ENCODE measurements around the gene SELENBP1.

Gene SELENBP1

GRCh38 chr1:151346082-151346768 lies 26.3 kb downstream of the SELENBP1 start:
- in situ Hi-C loops (cut with MboI; ENCODE audit: low sequenced_read_pairs), result no loop called here

GRCh38 chr1:151344291-151344690 lies 28.2 kb downstream of the SELENBP1 start:
- in situ Hi-C loops (cut with MboI; ENCODE audit: low sequenced_read_pairs), result no loop called here

- in situ Hi-C loops (cut with MboI; ENCODE audit: low sequenced_read_pairs), result no loop called here
Measured at GRCh38 chr1:151343587-151343986, 28.9 kb downstream of the SELENBP1 start.

- in situ Hi-C loops (cut with MboI; ENCODE audit: low sequenced_read_pairs), result no loop called here
Measured at GRCh38 chr1:151342569-151342968, 29.9 kb downstream of the SELENBP1 start.

GRCh38 chr1:151342021-151342420 lies 30.5 kb downstream of the SELENBP1 start:
- in situ Hi-C loops (cut with MboI; ENCODE audit: low sequenced_read_pairs), result no loop called here

GRCh38 chr1:151340870-151341754 lies 31.4 kb downstream of the SELENBP1 start:
- in situ Hi-C loops (cut with MboI; ENCODE audit: low sequenced_read_pairs), result no loop called here

- in situ Hi-C loops (cut with MboI; ENCODE audit: low sequenced_read_pairs), result no loop called here
Measured at GRCh38 chr1:151336556-151336955, 35.9 kb downstream of the SELENBP1 start.

- in situ Hi-C loops (cut with MboI; ENCODE audit: low sequenced_read_pairs), result no loop called here
Measured at GRCh38 chr1:151334822-151335221, 37.7 kb downstream of the SELENBP1 start.

- in situ Hi-C loops (cut with MboI; ENCODE audit: low sequenced_read_pairs), result no loop called here
Measured at GRCh38 chr1:151327903-151328674, 44.4 kb downstream of the SELENBP1 start.

GRCh38 chr1:151327223-151327902 lies 45.1 kb downstream of the SELENBP1 start, which contains the start of gene PI4KB:
PI4KB (minus strand) TSS chr1:151327416; CDS start chr1:151316481, 10,935 bp downstream.
- in situ Hi-C loops (cut with MboI; ENCODE audit: low sequenced_read_pairs), result no loop called here

- in situ Hi-C loops (cut with MboI; ENCODE audit: low sequenced_read_pairs), result no loop called here
Measured at GRCh38 chr1:151326619-151327222, 45.8 kb downstream of the SELENBP1 start.

GRCh38 chr1:151325646-151326429 lies 46.7 kb downstream of the SELENBP1 start:
- in situ Hi-C loops (cut with MboI; ENCODE audit: low sequenced_read_pairs), result no loop called here

GRCh38 chr1:151325231-151325630 lies 47.3 kb downstream of the SELENBP1 start:
- in situ Hi-C loops (cut with MboI; ENCODE audit: low sequenced_read_pairs), result no loop called here

GRCh38 chr1:151324390-151324930 lies 48.0 kb downstream of the SELENBP1 start:
- in situ Hi-C loops (cut with MboI; ENCODE audit: low sequenced_read_pairs), result no loop called here

- in situ Hi-C loops (cut with MboI; ENCODE audit: low sequenced_read_pairs), result no loop called here
Measured at GRCh38 chr1:151318975-151319374, 53.5 kb downstream of the SELENBP1 start.

GRCh38 chr1:151315565-151316235 lies 56.8 kb downstream of the SELENBP1 start:
- in situ Hi-C loops (cut with MboI; ENCODE audit: low sequenced_read_pairs), result no loop called here
